ENCODE measurements around the gene GSC. TPM values are rescaled to one million over a fixed set of nuclear protein-coding genes. Genes with fewer than 3 reads are reported as not detected.
A peak's percentile ranks its signal among the peaks of the same experiment; 100 is the strongest.

GSC gene
- total RNA-seq (not detected in 2 replicates), polyA plus RNA-seq (not detected in 2 replicates), polyA minus RNA-seq (not detected in 2 replicates)
- 0.07 TPM for total RNA-seq (2013)

DNA sequence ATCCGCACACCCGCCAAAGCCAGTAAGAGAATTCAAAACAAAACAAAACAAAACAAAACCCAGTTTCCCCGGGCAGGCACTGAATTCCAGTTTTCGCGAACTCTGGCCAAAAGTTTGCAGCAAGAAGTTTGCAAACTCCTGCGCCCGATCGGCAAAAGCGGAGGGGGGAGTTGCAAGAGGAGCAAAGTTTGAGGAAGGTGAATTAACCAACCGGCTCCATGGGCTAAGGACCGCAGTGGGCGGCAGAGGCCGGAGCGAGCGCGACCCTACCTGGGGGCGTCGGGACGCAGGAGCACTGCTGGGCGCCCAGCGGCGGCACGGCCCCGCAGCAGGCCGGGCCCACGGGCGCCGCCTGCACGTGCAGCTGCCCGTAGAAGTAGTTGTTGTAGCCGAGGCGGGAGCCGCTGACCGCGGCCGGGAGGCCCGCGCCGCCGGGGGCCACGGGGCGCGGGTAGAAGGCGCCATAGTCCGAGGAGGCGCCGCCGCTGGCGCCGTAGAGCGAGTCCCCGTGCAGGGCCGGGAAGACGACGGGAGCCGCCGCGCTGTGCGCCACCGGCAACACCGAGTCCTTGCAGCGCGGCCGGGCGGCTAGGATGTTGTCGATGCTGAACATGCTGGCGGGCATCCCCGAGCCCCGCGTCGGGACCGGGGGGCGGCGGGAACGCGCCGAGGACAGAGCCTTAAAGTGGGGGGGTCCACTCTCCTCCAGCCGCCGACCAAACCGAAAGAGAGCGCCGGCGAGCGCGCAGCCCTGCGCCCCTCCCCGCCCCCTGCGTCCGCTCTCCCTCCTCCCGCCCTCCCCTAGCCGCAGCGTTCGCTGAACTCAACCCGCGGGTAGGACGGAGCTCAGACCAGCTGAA, at the start of gene GSC:
GSC (minus strand) TSS at position 723 of the 860 bp plus-strand sequence; CDS start at position 625, 98 bp downstream.
- Mint-ChIP-seq H3K4me1 (peaks cover 18% of the 10 kb centered on the region), H3K27me3 (peaks cover 67% of the 10 kb centered on the region), H3K27ac (no peak within 1 kb of the TSS), H3K9me3 (ENCODE audit: insufficient read depth) (no peaks in the 10 kb centered on the region), H3K4me3 (peak within 1 kb of the TSS; percentile 80)
- DNase-seq (peak; percentile 29), ATAC-seq (ENCODE audit: low read depth) (no peak)
- H3K27ac ChIP-seq (ENCODE audit: low read length in 2 of 2), result no peak within 1 kb of the TSS
- H3K4me3 ChIP-seq (ENCODE audit: control extremely low read depth in 1 of 5, extremely low read depth in 1 of 5, insufficient read depth in 1 of 5, low read depth in 2 of 5, low read length in 4 of 5), result peak within 1 kb of the TSS in 3 of 5 experiments; percentile 35 to 39 (median 38)
- H2AFZ ChIP-seq (ENCODE audit: insufficient read depth, low read depth, low read length, poor library complexity, severe bottlenecking), result peak within 1 kb of the TSS; percentile 65
- no peak for TF ChIP-seq EZH2 (IDR thresholded peaks at IDR 0.05; ENCODE audit: borderline replicate concordance, insufficient read depth, low read depth, low read length, poor library complexity, severe bottlenecking)
- no peak for TF ChIP-seq CTCF (IDR thresholded peaks at IDR 0.05)
- H3K4me1 ChIP-seq (ENCODE audit: control insufficient read depth in 2 of 2, insufficient read depth in 2 of 2, low read length in 2 of 2), result peaks cover 17 to 21% of the 10 kb centered on the region in 2 donors
- ChIA-PET POLR2A (no interaction called here), CTCF (no interaction called here)
- H3K36me3 ChIP-seq (replicated peaks in 1 of 2; ENCODE audit: control extremely low read depth in 1 of 2, control insufficient read depth in 1 of 2, extremely low read depth in 1 of 2, insufficient read depth in 2 of 2, low read length in 1 of 2), result no peaks in the 10 kb centered on the region
- H3K4me2 ChIP-seq (replicated peaks; ENCODE audit: low read depth, low read length, poor library complexity, severe bottlenecking), result peak within 1 kb of the TSS; percentile 77
- peaks cover 0 to 91% (median 44%) of the 10 kb centered on the region in 4 experiments for H3K27me3 ChIP-seq (replicated peaks in 1 of 4; ENCODE audit: control extremely low read depth in 1 of 4, control insufficient read depth in 3 of 4, insufficient read depth in 4 of 4, low read length in 3 of 4)
- H3K9me3 ChIP-seq (ENCODE audit: control extremely low read depth in 1 of 3, control insufficient read depth in 2 of 3, insufficient read depth in 1 of 3, low read length in 2 of 3), result peaks cover 0 to 43% (median 0%) of the 10 kb centered on the region in 3 donors
- 4% methylated on average over 92 of the region's 96 CpGs for whole genome bisulfite sequencing (ENCODE audit: insufficient coverage)
- H3K79me2 ChIP-seq (ENCODE audit: control insufficient read depth, insufficient read depth, low read length), result no peaks in the 10 kb centered on the region
- no peaks in the 10 kb centered on the region for H4K20me1 ChIP-seq (ENCODE audit: control insufficient read depth, insufficient read depth, low read length, poor library complexity, severe bottlenecking)
- H3K9ac ChIP-seq (ENCODE audit: low read length), result peak within 1 kb of the TSS; percentile 42
- intact Hi-C loops (cut with micrococcal nuclease), result no loop called here

DNA sequence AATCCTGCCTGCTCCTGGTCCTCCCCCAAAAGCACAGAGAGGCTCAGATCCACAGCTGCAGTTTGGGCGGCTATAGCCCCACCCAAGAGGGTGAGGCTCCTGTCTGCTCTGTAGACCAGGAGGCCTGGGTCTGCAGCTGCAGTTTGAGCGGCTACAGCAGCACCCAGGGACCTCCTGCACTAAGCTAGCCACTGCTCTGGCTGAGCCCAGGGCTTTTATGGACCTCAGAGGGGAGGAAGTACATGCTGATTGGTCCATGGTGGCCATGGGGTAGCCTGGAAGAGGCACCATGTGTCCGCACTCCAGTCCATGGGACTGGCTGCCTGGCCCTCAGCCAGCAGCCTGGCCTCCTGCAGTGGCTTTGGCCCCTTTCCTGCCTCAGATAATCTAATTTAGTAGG, 49.6 kb upstream of the GSC start:
- no peak for ATAC-seq (ENCODE audit: low read depth)
- CTCF ChIA-PET, result no interaction called here

More for the DNA sequence above, 49.6 kb upstream of the GSC start:
- H3K9ac ChIP-seq (ENCODE audit: low read length), result no peak overlapping the region
- 80% methylated on average over 2 of the region's 3 CpGs for WGBS (ENCODE audit: insufficient coverage)
- no peak overlapping the region for H3K4me3 Mint-ChIP-seq
- H3K9me3 ChIP-seq (ENCODE audit: control extremely low read depth in 1 of 3, control insufficient read depth in 2 of 3, insufficient read depth in 1 of 3, low read length in 2 of 3), result peaks cover 0 to 38% (median 0%) of the 10 kb centered on the region in 3 donors
- peaks cover 8% of the 10 kb centered on the region for H3K27me3 Mint-ChIP-seq
- POLR2A ChIA-PET, result no interaction called here
- no peaks in the 10 kb centered on the region for H3K27me3 ChIP-seq (replicated peaks in 1 of 4; ENCODE audit: control extremely low read depth in 1 of 4, control insufficient read depth in 3 of 4, insufficient read depth in 4 of 4, low read length in 3 of 4)
- TF ChIP-seq EZH2 (IDR thresholded peaks at IDR 0.05; ENCODE audit: borderline replicate concordance, insufficient read depth, low read depth, low read length, poor library complexity, severe bottlenecking), result no peak
- TF ChIP-seq CTCF (IDR thresholded peaks at IDR 0.05), result no peak
- no peak overlapping the region for H2AFZ ChIP-seq (ENCODE audit: insufficient read depth, low read depth, low read length, poor library complexity, severe bottlenecking)
- H3K27ac ChIP-seq (ENCODE audit: low read length in 2 of 2), result no peak overlapping the region
- no peak overlapping the region for H3K4me3 ChIP-seq (ENCODE audit: control extremely low read depth in 1 of 5, extremely low read depth in 1 of 5, insufficient read depth in 1 of 5, low read depth in 2 of 5, low read length in 4 of 5)
- H3K27ac Mint-ChIP-seq, result no peak overlapping the region
- H3K4me1 ChIP-seq (ENCODE audit: control insufficient read depth in 2 of 2, insufficient read depth in 2 of 2, low read length in 2 of 2), result no peaks in the 10 kb centered on the region
- no peaks in the 10 kb centered on the region for H3K9me3 Mint-ChIP-seq (ENCODE audit: insufficient read depth)
- no peak for DNase-seq
- no peaks in the 10 kb centered on the region for H3K36me3 ChIP-seq (replicated peaks in 1 of 2; ENCODE audit: control extremely low read depth in 1 of 2, control insufficient read depth in 1 of 2, extremely low read depth in 1 of 2, insufficient read depth in 2 of 2, low read length in 1 of 2)
- no peaks in the 10 kb centered on the region for H3K4me1 Mint-ChIP-seq
- H3K4me2 ChIP-seq (replicated peaks; ENCODE audit: low read depth, low read length, poor library complexity, severe bottlenecking), result no peak overlapping the region
- H3K79me2 ChIP-seq (ENCODE audit: control insufficient read depth, insufficient read depth, low read length), result no peaks in the 10 kb centered on the region
- intact Hi-C loops (cut with micrococcal nuclease), result no loop called here
- H4K20me1 ChIP-seq (ENCODE audit: control insufficient read depth, insufficient read depth, low read length, poor library complexity, severe bottlenecking), result no peaks in the 10 kb centered on the region

Measured in B cell (primary cell).